ENCODE data around the gene AGMAT. TPM values are rescaled to one million over a fixed set of nuclear protein-coding genes. Genes with fewer than 3 reads are reported as not detected.
A peak's percentile ranks its signal among the peaks of the same experiment; 100 is the strongest.

AGMAT gene
- total and polyA plus RNA-seq, 2 of the 8 experiments (the other 6 are each of a cell fraction or from before 2014, with no cell fraction given) = 3.7 to 5.8 TPM

DNA sequence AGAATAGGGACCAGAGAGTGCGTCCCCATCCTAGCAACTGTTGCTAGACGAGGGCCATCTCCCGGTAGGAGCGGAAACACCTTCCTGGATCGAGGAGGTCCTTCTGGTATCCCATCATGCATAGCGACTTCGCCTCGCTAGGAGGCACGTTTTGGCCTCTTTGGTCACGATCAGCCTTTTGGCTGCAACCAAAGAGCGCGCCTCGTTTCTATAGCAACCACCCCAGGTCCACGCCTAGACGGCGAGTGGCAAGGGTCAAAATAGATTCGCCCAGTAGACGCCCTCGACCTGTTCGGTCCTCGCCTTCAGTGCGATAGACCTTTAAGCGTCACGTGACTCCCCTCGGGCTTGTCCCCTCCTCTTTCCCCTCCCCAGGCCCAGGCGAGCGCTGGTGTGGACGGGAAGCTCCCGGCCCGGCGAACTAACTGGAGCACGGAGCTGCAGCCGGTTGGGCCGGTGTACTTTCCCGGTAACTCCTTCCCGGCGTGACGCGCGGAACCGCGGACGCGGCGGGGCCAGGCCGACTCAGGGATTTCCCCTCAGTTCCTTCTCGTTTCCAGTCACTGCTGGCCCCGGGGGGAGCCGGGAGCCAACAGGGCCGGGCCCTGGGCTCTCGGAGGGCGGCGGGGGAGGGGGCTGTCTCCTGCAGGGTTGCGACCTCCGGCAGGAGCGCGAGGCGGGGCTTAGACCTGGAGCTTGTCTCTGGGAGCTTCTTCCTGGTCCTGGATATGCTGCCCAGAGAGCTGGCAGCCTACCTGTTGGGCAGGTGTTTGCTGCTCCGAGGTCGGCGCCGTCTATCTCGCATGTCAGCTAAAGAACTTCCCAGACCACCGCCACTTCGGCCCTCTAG lies 58.1 kb downstream of the AGMAT start, which contains the start of gene DNAJC16 (continued):
- TF ChIP-seq, protein P1, sequence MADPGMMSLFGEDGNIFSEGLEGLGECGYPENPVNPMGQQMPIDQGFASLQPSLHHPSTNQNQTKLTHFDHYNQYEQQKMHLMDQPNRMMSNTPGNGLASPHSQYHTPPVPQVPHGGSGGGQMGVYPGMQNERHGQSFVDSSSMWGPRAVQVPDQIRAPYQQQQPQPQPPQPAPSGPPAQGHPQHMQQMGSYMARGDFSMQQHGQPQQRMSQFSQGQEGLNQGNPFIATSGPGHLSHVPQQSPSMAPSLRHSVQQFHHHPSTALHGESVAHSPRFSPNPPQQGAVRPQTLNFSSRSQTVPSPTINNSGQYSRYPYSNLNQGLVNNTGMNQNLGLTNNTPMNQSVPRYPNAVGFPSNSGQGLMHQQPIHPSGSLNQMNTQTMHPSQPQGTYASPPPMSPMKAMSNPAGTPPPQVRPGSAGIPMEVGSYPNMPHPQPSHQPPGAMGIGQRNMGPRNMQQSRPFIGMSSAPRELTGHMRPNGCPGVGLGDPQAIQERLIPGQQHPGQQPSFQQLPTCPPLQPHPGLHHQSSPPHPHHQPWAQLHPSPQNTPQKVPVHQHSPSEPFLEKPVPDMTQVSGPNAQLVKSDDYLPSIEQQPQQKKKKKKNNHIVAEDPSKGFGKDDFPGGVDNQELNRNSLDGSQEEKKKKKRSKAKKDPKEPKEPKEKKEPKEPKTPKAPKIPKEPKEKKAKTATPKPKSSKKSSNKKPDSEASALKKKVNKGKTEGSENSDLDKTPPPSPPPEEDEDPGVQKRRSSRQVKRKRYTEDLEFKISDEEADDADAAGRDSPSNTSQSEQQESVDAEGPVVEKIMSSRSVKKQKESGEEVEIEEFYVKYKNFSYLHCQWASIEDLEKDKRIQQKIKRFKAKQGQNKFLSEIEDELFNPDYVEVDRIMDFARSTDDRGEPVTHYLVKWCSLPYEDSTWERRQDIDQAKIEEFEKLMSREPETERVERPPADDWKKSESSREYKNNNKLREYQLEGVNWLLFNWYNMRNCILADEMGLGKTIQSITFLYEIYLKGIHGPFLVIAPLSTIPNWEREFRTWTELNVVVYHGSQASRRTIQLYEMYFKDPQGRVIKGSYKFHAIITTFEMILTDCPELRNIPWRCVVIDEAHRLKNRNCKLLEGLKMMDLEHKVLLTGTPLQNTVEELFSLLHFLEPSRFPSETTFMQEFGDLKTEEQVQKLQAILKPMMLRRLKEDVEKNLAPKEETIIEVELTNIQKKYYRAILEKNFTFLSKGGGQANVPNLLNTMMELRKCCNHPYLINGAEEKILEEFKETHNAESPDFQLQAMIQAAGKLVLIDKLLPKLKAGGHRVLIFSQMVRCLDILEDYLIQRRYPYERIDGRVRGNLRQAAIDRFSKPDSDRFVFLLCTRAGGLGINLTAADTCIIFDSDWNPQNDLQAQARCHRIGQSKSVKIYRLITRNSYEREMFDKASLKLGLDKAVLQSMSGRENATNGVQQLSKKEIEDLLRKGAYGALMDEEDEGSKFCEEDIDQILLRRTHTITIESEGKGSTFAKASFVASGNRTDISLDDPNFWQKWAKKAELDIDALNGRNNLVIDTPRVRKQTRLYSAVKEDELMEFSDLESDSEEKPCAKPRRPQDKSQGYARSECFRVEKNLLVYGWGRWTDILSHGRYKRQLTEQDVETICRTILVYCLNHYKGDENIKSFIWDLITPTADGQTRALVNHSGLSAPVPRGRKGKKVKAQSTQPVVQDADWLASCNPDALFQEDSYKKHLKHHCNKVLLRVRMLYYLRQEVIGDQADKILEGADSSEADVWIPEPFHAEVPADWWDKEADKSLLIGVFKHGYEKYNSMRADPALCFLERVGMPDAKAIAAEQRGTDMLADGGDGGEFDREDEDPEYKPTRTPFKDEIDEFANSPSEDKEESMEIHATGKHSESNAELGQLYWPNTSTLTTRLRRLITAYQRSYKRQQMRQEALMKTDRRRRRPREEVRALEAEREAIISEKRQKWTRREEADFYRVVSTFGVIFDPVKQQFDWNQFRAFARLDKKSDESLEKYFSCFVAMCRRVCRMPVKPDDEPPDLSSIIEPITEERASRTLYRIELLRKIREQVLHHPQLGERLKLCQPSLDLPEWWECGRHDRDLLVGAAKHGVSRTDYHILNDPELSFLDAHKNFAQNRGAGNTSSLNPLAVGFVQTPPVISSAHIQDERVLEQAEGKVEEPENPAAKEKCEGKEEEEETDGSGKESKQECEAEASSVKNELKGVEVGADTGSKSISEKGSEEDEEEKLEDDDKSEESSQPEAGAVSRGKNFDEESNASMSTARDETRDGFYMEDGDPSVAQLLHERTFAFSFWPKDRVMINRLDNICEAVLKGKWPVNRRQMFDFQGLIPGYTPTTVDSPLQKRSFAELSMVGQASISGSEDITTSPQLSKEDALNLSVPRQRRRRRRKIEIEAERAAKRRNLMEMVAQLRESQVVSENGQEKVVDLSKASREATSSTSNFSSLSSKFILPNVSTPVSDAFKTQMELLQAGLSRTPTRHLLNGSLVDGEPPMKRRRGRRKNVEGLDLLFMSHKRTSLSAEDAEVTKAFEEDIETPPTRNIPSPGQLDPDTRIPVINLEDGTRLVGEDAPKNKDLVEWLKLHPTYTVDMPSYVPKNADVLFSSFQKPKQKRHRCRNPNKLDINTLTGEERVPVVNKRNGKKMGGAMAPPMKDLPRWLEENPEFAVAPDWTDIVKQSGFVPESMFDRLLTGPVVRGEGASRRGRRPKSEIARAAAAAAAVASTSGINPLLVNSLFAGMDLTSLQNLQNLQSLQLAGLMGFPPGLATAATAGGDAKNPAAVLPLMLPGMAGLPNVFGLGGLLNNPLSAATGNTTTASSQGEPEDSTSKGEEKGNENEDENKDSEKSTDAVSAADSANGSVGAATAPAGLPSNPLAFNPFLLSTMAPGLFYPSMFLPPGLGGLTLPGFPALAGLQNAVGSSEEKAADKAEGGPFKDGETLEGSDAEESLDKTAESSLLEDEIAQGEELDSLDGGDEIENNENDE (IDR thresholded peaks at IDR 0.05; ENCODE audit: insufficient replicate concordance, low read length) = no peak
- TF ChIP-seq CHD1 (IDR thresholded peaks at IDR 0.05; ENCODE audit: low read depth, low read length) (no peak), BRCA1 (IDR thresholded peaks at IDR 0.05; ENCODE audit: low read depth, low read length) (no peak), CBX5 (IDR thresholded peaks at IDR 0.05; ENCODE audit: low read depth, low read length) (no peak), BACH1 (IDR thresholded peaks at IDR 0.05; ENCODE audit: low read length) (peak; percentile 23; the same call in 1 of the 2 replicates), SIX5 (IDR thresholded peaks at IDR 0.05; ENCODE audit: low read depth, low read length) (no peak), HDAC2 (IDR thresholded peaks at IDR 0.05; ENCODE audit: borderline replicate concordance in 1 of 2, low read depth in 2 of 2, low read length in 2 of 2) (no peak), POLR2A (IDR thresholded peaks at IDR 0.05; ENCODE audit: control extremely low read depth in 1 of 2, low read depth in 2 of 2, low read length in 2 of 2) (peak; percentile 56 to 90), RBBP5 (IDR thresholded peaks at IDR 0.05; ENCODE audit: borderline replicate concordance, low read depth, low read length) (peak; percentile 70)
